ENCODE data around the gene CHMP6. TPM values are rescaled to one million over a fixed set of nuclear protein-coding genes. Genes with fewer than 3 reads are reported as not detected.

CHMP6 gene
- total RNA-seq, 1 donor from 2014 or later = 29.9 TPM

GRCh38 chr17:80986046-80986445, 5.6 kb upstream of the CHMP6 start:
- TF ChIP-seq, protein P1, sequence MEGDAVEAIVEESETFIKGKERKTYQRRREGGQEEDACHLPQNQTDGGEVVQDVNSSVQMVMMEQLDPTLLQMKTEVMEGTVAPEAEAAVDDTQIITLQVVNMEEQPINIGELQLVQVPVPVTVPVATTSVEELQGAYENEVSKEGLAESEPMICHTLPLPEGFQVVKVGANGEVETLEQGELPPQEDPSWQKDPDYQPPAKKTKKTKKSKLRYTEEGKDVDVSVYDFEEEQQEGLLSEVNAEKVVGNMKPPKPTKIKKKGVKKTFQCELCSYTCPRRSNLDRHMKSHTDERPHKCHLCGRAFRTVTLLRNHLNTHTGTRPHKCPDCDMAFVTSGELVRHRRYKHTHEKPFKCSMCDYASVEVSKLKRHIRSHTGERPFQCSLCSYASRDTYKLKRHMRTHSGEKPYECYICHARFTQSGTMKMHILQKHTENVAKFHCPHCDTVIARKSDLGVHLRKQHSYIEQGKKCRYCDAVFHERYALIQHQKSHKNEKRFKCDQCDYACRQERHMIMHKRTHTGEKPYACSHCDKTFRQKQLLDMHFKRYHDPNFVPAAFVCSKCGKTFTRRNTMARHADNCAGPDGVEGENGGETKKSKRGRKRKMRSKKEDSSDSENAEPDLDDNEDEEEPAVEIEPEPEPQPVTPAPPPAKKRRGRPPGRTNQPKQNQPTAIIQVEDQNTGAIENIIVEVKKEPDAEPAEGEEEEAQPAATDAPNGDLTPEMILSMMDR (IDR thresholded peaks at IDR 0.05) = no peak

GRCh38 chr17:80986816-80987475, 4.7 kb upstream of the CHMP6 start:
- Histone ChIP-seq H3K9me3 (no peaks in the 10 kb centered on the region), H3K4me1 (peaks cover 17% of the 10 kb centered on the region), H3K27ac (no peak overlapping the region), H3K27me3 (no peaks in the 10 kb centered on the region), H3K36me3 (no peaks in the 10 kb centered on the region), H3K4me3 (no peak overlapping the region)
- ATAC-seq (peak; percentile 58), DNase-seq (peak; percentile 66)
- intact Hi-C loops (cut with DNase I) = no loop called here
- TF ChIP-seq, protein P1 (IDR thresholded peaks at IDR 0.05) = no peak

More at GRCh38 chr17:80986046-80986445, 5.6 kb upstream of the CHMP6 start:
- Histone ChIP-seq H3K4me3 (no peak overlapping the region), H3K4me1 (peaks cover 19% of the 10 kb centered on the region), H3K27ac (no peak overlapping the region), H3K27me3 (peaks cover 3% of the 10 kb centered on the region), H3K36me3 (no peaks in the 10 kb centered on the region), H3K9me3 (no peaks in the 10 kb centered on the region)
- no peak for DNase-seq
- ATAC-seq = no peak
- intact Hi-C loops (cut with DNase I) = no loop called here

DNA sequence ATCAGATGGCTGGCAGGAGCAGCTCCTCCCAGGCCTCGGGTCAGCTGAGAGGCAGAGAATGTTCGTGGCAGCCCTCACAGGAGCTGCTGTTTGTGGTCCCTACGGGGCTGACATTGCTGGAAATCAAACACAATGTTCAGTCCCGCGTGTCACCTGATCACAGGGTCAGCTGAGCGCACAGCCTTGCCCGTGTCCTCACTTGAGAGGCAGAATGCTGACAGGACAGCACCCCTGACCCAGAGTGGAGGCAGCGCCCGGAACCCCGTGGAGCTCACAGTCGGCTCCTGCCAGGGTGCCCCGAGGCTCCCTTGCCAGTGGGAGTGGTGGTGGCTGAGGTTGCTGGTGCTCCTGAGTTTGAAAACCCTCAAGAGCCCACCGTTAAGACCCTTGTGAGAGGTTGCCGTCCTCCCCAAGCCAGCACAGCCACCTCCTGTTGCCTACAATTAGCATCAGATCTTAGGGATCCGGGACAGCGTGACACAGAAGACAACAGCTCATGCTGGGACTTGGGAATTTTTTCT, 3.6 kb upstream of the CHMP6 start:
- DNase-seq (peak; percentile 62), ATAC-seq (no peak)
- intact Hi-C loops (cut with DNase I) = no loop called here
- no peak overlapping the region for H3K27ac ChIP-seq
- TF ChIP-seq, protein P1 (IDR thresholded peaks at IDR 0.05) = no peak
- H3K4me1 ChIP-seq = peaks cover 23% of the 10 kb centered on the region
- H3K36me3 ChIP-seq = no peaks in the 10 kb centered on the region
- no peaks in the 10 kb centered on the region for H3K27me3 ChIP-seq
- no peaks in the 10 kb centered on the region for H3K9me3 ChIP-seq
- no peak overlapping the region for H3K4me3 ChIP-seq

DNA sequence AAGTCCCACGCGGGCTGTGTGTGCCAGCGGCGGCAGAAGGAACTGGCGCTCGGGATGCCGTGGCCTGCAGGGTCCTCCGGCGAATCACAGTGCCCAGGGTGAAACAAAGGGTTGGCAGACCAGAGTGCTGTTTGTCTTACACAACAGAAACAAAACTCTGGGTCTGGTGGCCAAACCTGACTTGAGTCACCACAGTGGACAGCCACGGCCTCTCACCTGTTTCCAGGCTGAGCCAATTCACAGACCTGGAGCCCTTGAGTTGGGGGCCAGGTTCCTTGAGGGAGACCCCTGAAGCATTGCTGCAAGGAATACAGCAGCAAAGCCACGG, 2.1 kb upstream of the CHMP6 start:
- H3K27me3 ChIP-seq = no peaks in the 10 kb centered on the region
- H3K27ac ChIP-seq = no peak overlapping the region
- TF ChIP-seq, protein P1 (IDR thresholded peaks at IDR 0.05) = no peak
- H3K9me3 ChIP-seq = no peaks in the 10 kb centered on the region
- H3K4me1 ChIP-seq = peaks cover 29% of the 10 kb centered on the region
- no peak overlapping the region for H3K4me3 ChIP-seq
- H3K36me3 ChIP-seq = no peaks in the 10 kb centered on the region
- DNase-seq (no peak), ATAC-seq (no peak)
- intact Hi-C loops (cut with DNase I) = no loop called here

DNA sequence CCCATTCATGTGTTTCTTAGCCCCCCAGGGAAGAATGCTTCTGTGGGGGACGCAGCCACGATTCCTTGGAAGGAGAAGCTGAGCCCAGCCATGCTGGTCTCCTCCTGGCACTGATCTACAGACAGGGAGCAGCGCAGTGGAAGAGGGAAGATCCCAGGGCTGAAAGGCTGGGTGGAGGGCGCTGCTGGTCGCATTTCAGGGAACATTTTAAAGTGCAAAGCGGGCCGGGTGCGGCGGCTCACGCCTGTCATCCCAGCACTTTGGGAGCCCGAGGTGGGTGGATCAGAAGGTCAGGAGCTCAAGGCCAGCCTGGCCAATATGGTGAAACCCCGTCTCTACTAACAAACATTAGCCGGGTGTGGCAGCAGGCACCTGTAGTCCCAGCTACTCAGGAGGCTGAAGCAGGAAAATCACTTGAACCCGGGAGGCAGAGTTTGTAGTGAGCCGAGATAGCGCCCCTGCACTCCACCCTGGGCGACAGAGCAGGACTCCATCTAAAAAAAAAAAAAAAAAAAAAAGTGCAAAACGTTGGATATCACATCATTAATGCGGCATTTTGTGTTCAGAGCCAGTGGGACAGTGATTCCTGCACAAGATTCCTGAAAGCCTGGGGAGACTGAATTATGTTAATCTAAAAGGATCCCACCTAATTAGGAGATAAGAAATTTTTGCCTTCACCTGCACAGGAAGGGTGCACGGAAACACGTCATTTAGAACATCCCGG, 558 bp upstream of the CHMP6 start:
- Histone ChIP-seq H3K27me3 (no peaks in the 10 kb centered on the region), H3K9me3 (no peaks in the 10 kb centered on the region), H3K4me1 (peaks cover 29% of the 10 kb centered on the region), H3K36me3 (peaks cover 13% of the 10 kb centered on the region), H3K27ac (peak overlapping the region; percentile 63), H3K4me3 (peak overlapping the region; percentile 73)
- ATAC-seq (no peak), DNase-seq (peak; percentile 64)
- intact Hi-C loops (cut with DNase I) = no loop called here
- TF ChIP-seq, protein P1 (IDR thresholded peaks at IDR 0.05) = no peak

Measured in upper lobe of right lung (tissue), 1 donor.